ENCODE measurements around the gene LORICRIN.
"Not testable (repeated sequence)": the region's sequence is repeated elsewhere in the genome, so short reads cannot be mapped to it uniquely, and the experiment has no call there.

Gene LORICRIN

DNA sequence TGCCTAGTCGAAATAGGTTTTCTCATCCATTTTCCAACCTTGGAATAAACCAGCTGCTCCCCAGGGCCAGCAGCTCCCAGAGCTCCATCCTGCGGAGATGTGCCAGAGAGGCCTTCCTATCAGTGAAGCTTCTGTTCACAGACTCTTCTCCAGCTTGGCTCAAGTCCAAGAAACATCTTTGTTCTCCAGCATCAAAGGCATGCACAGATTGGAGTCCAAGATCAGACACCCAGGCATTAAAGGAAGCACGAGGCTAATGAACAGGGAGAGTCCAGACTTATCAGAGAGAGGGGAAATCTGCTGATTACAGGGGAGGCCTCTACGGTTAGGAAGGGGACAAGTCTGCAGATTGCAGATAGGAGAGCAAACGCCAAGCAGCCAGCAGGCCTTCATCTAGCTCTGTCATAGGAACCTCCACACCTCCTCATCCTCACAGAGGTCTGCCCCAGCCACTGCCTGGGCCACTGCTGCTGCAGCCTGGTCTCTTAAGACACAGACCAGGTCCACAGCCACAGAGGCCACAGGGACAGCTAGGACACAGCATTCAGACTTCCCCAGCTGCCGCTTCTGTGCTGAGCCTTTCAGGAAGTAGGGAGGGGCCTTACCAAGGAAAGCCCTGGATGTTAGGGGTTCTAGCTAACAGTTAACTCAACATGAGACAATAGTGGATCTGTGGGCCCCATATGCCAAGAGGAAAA is 38.7 kb upstream of the LORICRIN start:
- H3K4me3 ChIP-seq (replicated peaks; ENCODE audit: low read depth, low read length) = no peak overlapping the region
- TF ChIP-seq, protein P1, sequence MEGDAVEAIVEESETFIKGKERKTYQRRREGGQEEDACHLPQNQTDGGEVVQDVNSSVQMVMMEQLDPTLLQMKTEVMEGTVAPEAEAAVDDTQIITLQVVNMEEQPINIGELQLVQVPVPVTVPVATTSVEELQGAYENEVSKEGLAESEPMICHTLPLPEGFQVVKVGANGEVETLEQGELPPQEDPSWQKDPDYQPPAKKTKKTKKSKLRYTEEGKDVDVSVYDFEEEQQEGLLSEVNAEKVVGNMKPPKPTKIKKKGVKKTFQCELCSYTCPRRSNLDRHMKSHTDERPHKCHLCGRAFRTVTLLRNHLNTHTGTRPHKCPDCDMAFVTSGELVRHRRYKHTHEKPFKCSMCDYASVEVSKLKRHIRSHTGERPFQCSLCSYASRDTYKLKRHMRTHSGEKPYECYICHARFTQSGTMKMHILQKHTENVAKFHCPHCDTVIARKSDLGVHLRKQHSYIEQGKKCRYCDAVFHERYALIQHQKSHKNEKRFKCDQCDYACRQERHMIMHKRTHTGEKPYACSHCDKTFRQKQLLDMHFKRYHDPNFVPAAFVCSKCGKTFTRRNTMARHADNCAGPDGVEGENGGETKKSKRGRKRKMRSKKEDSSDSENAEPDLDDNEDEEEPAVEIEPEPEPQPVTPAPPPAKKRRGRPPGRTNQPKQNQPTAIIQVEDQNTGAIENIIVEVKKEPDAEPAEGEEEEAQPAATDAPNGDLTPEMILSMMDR (IDR thresholded peaks at IDR 0.05; ENCODE audit: low read length, missing control alignments) = no peak
- no peak for DNase-seq (ENCODE audit: low read depth)

DNA sequence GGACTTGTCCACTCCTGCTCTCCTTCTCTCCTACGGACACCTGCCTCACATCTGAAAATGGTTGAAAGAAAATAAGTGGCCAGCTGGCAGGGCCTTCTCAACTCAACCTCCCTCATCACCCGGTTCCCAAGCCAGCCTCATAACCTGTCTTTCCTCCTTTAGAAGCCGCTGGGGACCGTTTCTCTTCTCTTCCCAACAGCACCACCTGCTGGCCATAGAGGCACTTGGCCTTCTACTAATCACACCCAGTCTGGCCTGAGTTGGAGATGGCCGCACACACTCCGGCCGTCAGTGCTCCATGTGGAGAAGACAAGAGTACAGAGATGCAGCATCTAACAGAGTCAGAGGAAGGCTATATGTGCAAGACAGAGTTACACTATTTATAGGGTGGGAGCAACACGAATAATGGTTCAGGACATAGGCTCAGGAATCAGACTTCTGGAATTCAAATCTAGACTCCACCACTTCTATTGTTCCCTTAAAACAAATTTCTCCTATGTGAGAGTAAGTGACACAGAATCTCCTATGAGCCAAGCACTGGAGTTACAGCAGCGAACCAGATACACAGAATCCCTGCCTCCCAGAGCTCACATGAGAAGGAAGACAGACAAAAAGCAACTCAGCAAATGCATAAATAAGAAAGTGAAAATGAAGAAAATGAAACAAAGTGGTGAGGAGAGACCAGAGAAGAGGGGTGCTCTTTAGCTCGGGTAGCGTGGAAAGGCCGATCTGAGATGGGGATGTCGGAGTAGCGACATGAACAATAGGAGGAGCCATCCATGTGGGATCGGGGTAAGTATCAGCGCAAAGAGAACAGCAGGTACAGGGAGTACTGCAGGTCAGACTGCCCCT is 36.2 kb upstream of the LORICRIN start:
- H3K4me3 ChIP-seq (replicated peaks; ENCODE audit: low read depth, low read length) = not testable (repeated sequence)
- TF ChIP-seq, protein P1 (IDR thresholded peaks at IDR 0.05; ENCODE audit: low read length, missing control alignments) = peak; percentile 58
- peak; percentile 60 for DNase-seq (ENCODE audit: low read depth)

DNA sequence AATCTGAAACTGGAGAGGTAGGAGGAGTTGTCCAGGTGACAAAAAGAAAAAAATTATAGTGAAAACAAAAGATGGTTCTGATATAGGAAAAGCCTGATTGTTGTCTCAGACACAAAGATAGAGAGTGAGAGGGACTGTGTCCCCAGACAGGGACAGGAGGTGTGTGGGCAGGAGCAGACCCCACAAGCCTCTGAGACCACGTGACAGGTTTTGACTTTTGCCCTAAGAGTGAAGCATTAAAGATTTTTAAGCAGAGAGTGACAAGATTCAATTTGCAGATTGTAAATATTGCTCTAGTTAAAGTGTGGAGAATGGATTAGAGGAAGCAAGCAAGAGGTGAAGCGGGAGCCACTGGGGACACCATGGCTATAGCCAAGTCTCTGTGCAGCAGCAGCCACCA is 31.7 kb upstream of the LORICRIN start:
- DNase-seq (ENCODE audit: low read depth) = no peak
- TF ChIP-seq, protein P1 (IDR thresholded peaks at IDR 0.05; ENCODE audit: low read length, missing control alignments) = no peak
- no peak overlapping the region for H3K4me3 ChIP-seq (replicated peaks; ENCODE audit: low read depth, low read length)

DNA sequence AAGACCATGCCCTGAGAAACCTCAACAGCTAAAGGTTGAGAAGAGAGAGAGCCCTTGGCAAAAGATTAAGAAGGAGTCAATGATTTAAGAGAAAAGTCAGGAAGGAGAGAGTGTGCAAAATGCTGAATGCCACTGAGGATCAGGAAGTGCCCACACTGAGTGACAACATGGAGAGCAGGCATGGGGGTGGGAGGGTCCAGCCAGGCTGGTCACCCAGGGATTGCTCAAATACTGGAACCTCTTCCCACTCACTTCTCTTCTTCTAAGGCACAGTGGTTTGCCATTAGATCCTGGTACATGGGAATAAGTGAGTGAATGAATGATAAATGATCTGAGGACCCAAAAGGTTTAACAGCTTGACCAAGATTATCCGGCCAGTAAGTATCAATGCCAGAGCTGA is 31.0 kb upstream of the LORICRIN start:
- H3K4me3 ChIP-seq (replicated peaks; ENCODE audit: low read depth, low read length) = no peak overlapping the region
- TF ChIP-seq, protein P1 (IDR thresholded peaks at IDR 0.05; ENCODE audit: low read length, missing control alignments) = no peak
- DNase-seq (ENCODE audit: low read depth) = no peak

DNA sequence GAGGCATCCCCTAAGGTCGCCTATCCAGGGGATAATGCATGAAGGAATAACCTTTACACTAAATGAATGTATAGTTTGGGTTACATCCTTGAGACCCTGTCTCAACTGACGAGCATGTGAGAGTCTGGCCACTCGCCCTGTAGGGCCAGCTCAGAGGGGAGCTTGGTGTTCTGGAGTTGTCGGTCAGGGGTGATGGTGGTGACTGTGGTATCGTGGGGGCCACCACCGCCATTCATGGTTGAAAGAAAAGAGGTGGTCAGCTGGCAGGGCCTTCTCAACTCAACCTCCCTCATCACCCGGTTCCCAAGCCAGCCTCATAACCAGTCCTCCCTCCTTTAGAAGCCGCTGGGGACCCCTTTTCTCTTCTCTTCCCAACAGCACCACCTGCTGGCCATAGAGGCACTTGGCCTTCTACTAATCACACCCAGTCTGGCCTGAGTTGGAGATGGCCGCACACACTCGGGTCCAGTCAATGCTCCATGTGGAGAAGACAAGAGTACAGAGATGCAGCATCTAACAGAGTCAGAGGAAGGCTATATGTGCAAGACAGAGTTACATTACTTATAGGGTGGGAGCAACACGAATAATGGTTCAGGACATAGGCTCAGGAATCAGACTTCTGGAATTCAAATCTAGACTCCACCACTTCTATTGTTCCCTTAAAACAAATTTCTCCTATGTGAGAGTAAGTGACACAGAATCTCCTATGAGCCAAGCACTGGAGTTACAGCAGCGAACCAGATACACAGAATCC is 30.2 kb upstream of the LORICRIN start:
- not testable (repeated sequence) for H3K4me3 ChIP-seq (replicated peaks; ENCODE audit: low read depth, low read length); DNase-seq (ENCODE audit: low read depth)
- TF ChIP-seq, protein P1 (IDR thresholded peaks at IDR 0.05; ENCODE audit: low read length, missing control alignments) = peak; percentile 43

DNA sequence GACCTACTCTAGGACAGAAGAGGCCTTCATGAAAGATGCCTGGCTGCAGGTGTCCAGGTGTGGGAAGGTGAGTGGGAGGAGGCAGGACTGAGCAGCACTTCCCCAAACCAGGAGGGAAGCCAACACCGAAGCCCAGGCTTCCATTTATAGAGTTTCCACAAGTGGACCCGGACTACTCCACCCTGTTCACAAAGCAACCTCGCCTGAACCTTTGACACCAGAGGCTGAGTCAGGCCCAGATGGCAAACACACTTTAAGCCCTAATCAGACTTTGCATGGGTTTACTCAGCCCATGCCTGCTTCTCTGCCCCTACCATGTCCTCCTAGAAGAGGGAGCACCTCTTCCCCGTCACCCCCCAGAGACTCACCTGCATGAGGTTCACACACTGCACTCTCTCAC is 28.1 kb upstream of the LORICRIN start:
- no peak for DNase-seq (ENCODE audit: low read depth)
- H3K4me3 ChIP-seq (replicated peaks; ENCODE audit: low read depth, low read length) = no peak overlapping the region
- TF ChIP-seq, protein P1 (IDR thresholded peaks at IDR 0.05; ENCODE audit: low read length, missing control alignments) = no peak
